Parathyroid adenoma (tissue), 2 donors: ENCODE measurements around the gene PKD1.

Experiments
- H2AFZ ChIP-seq: fragments of 300-600 bp; sonication (generic); one replicate; pipeline ENCODE4 v1.7.0; 2017; ENCODE audit warnings: antibody characterized with exemption, mild to moderate bottlenecking
- H3K27ac ChIP-seq: fragments of 300-600 bp; sonication (generic); one replicate; pipeline ENCODE4 v1.7.0; 2017
- H3K27me3 ChIP-seq: fragments of 300-600 bp; sonication (generic); one replicate; pipeline ENCODE4 v1.7.0; 2017; ENCODE audit warnings: low read length; ENCODE audit not compliant: control insufficient read depth, insufficient read depth
- H3K36me3 ChIP-seq: fragments of 300-600 bp; sonication (generic); one replicate; pipeline ENCODE4 v1.7.0; 2017; ENCODE audit warnings: low read length; ENCODE audit not compliant: control insufficient read depth, insufficient read depth
- H3K4me1 ChIP-seq: fragments of 300-600 bp; sonication (generic); one replicate; pipeline ENCODE4 v1.7.0; 2017; ENCODE audit warnings: control low read depth
- H3K4me2 ChIP-seq: fragments of 300-600 bp; sonication (generic); one replicate; pipeline ENCODE4 v1.7.0; 2017; ENCODE audit warnings: low read length
- H3K4me3 ChIP-seq: fragments of 300-600 bp; sonication (generic); one replicate; pipeline ENCODE4 v1.7.0; 2017; ENCODE audit warnings: low read depth, low read length
- H3K79me2 ChIP-seq: fragments of 300-600 bp; sonication (generic); one replicate; pipeline ENCODE4 v1.7.0; 2017; ENCODE audit warnings: control low read depth
- H3K9ac ChIP-seq: fragments of 300-600 bp; sonication (generic); one replicate; pipeline ENCODE4 v1.7.0; 2017; ENCODE audit warnings: mild to moderate bottlenecking
- H3K9me3 ChIP-seq: fragments of 300-600 bp; sonication (generic); one replicate; pipeline ENCODE4 v1.7.0; 2017; ENCODE audit warnings: low read length; ENCODE audit not compliant: control insufficient read depth
- TF ChIP-seq, protein P1 (sequence below): fragments of 300-600 bp; sonication (generic); IDR thresholded peaks from one replicate; pipeline ENCODE4 v1.7.0; 2017; ENCODE audit warnings: antibody characterized with exemption, mild to moderate bottlenecking
- donor health status: primary hyperparathyroidism.

Gene PKD1

GRCh38 chr16:2060346-2060745, 75.4 kb downstream of the PKD1 start:
- H3K79me2 ChIP-seq = no peaks in the 10 kb centered on the region
- H3K27ac ChIP-seq = no peak overlapping the region
- no peak overlapping the region for H2AFZ ChIP-seq
- H3K36me3 ChIP-seq = no peaks in the 10 kb centered on the region
- TF ChIP-seq, protein P1, sequence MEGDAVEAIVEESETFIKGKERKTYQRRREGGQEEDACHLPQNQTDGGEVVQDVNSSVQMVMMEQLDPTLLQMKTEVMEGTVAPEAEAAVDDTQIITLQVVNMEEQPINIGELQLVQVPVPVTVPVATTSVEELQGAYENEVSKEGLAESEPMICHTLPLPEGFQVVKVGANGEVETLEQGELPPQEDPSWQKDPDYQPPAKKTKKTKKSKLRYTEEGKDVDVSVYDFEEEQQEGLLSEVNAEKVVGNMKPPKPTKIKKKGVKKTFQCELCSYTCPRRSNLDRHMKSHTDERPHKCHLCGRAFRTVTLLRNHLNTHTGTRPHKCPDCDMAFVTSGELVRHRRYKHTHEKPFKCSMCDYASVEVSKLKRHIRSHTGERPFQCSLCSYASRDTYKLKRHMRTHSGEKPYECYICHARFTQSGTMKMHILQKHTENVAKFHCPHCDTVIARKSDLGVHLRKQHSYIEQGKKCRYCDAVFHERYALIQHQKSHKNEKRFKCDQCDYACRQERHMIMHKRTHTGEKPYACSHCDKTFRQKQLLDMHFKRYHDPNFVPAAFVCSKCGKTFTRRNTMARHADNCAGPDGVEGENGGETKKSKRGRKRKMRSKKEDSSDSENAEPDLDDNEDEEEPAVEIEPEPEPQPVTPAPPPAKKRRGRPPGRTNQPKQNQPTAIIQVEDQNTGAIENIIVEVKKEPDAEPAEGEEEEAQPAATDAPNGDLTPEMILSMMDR = no peak
- H3K27me3 ChIP-seq = no peaks in the 10 kb centered on the region
- no peaks in the 10 kb centered on the region for H3K4me1 ChIP-seq
- H3K9ac ChIP-seq = no peak overlapping the region
- no peaks in the 10 kb centered on the region for H3K9me3 ChIP-seq
- H3K4me2 ChIP-seq = no peak overlapping the region
- no peak overlapping the region for H3K4me3 ChIP-seq

DNA sequence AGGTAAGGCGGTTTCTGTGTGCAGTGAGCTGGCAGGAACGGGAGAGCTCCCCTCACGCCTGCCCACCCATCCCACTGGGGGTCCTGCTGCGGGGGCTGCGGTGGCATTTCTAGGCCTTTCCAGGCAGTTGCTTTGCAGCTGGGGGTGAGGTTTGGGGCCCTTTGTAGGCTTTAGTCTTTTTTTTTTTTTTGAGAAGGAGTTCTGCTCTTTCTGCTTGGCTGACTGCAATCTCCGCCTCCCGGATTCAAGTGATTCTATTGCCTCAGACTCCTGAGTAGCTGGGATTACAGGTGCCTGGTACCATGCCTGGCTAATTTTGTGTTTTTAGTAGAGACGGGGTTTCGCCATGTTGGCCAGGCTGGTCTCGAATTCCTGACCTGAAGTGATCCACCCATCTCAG, 76.8 kb downstream of the PKD1 start:
- no peaks in the 10 kb centered on the region for H3K4me1 ChIP-seq
- no peak overlapping the region for H3K27ac ChIP-seq
- H3K27me3 ChIP-seq = no peaks in the 10 kb centered on the region
- H3K4me2 ChIP-seq = no peak overlapping the region
- H3K36me3 ChIP-seq = no peaks in the 10 kb centered on the region
- TF ChIP-seq, protein P1 = no peak
- no peaks in the 10 kb centered on the region for H3K79me2 ChIP-seq
- no peak overlapping the region for H3K4me3 ChIP-seq
- H3K9me3 ChIP-seq = no peaks in the 10 kb centered on the region
- H2AFZ ChIP-seq = no peak overlapping the region
- no peak overlapping the region for H3K9ac ChIP-seq

DNA sequence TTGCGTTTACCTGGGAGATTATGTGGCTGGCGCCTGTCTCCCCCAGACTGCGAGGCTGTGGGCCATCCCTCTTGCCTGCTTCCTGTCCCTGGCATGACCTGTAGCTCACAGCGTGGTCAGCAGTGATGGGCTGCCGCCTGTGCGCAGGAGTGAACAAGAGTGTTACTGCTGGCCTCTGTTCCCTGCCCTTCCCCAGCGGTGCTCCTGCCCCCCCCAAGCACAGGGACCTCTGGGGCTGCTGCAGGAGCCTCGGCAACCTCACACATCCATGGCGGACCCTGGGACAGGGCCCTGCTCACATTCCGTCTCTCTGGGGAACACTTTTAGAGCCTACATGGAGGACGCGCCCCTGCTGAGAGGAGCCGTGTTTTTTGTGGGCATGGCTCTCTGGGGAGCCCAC, 77.3 kb downstream of the PKD1 start:
- TF ChIP-seq, protein P1 = no peak
- Histone ChIP-seq H3K79me2 (no peaks in the 10 kb centered on the region), H3K4me3 (no peak overlapping the region), H3K4me2 (no peak overlapping the region), H2AFZ (no peak overlapping the region), H3K36me3 (no peaks in the 10 kb centered on the region), H3K4me1 (no peaks in the 10 kb centered on the region), H3K9ac (no peak overlapping the region), H3K27ac (no peak overlapping the region), H3K9me3 (no peaks in the 10 kb centered on the region), H3K27me3 (no peaks in the 10 kb centered on the region)

GRCh38 chr16:2057438-2057837, 78.3 kb downstream of the PKD1 start:
- H3K9ac ChIP-seq = no peak overlapping the region
- TF ChIP-seq, protein P1 = no peak
- H2AFZ ChIP-seq = no peak overlapping the region
- no peaks in the 10 kb centered on the region for H3K27me3 ChIP-seq
- H3K4me2 ChIP-seq = no peak overlapping the region
- no peaks in the 10 kb centered on the region for H3K4me1 ChIP-seq
- no peak overlapping the region for H3K27ac ChIP-seq
- H3K79me2 ChIP-seq = peaks cover 1% of the 10 kb centered on the region
- H3K4me3 ChIP-seq = no peak overlapping the region
- no peaks in the 10 kb centered on the region for H3K9me3 ChIP-seq
- H3K36me3 ChIP-seq = no peaks in the 10 kb centered on the region

GRCh38 chr16:2056681-2057407, 78.9 kb downstream of the PKD1 start:
- Histone ChIP-seq H3K36me3 (no peaks in the 10 kb centered on the region), H3K9ac (no peak overlapping the region), H3K4me3 (no peak overlapping the region), H3K79me2 (peaks cover 3% of the 10 kb centered on the region), H3K27me3 (no peaks in the 10 kb centered on the region), H3K27ac (no peak overlapping the region), H3K4me1 (no peaks in the 10 kb centered on the region), H3K4me2 (no peak overlapping the region), H3K9me3 (no peaks in the 10 kb centered on the region), H2AFZ (no peak overlapping the region)
- TF ChIP-seq, protein P1 = no peak
